Erythroblast (primary cell): ENCODE results near the gene CA10.

Experiments used
- DNase-seq, 2 experiments: peaks; one replicate each; lab custom pipeline; 2025; lab: John Stamatoyannopoulos, UW
- GATA1 ChIP-seq: IDR thresholded peaks from 2 replicates; pipeline ENCODE4 v1.6.1; 2011; ENCODE audit warnings: low read depth, mild to moderate bottlenecking, control low read depth, low read length, moderate library complexity
- POLR2A ChIP-seq: IDR thresholded peaks from 2 replicates; pipeline ENCODE4 v1.6.1; 2011; ENCODE audit warnings: mild to moderate bottlenecking, low read length

The CA10 gene

DNA sequence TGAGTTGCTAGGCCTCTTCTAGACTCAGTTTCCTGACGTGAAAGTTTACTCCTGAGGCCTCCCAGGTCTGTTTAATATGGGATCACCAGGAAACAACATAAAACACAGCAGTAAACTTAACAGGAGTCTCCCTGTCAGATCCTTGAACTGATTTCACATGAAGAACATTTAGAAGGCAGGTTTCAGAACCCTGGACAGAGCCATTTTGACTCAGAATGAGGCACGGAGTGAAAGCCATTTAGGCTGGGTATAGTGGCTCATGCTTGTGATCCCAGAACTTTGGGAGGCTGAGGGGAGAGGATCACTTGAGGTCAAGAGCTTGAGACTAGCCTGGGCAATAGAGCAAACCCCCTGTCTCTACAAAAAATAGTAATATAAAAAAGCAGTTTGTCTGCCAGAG, 289.1 kb downstream of the CA10 start:
- TF ChIP-seq POLR2A (no peak), GATA1 (no peak)
- DNase-seq, result peak; percentile 5 to 18

DNA sequence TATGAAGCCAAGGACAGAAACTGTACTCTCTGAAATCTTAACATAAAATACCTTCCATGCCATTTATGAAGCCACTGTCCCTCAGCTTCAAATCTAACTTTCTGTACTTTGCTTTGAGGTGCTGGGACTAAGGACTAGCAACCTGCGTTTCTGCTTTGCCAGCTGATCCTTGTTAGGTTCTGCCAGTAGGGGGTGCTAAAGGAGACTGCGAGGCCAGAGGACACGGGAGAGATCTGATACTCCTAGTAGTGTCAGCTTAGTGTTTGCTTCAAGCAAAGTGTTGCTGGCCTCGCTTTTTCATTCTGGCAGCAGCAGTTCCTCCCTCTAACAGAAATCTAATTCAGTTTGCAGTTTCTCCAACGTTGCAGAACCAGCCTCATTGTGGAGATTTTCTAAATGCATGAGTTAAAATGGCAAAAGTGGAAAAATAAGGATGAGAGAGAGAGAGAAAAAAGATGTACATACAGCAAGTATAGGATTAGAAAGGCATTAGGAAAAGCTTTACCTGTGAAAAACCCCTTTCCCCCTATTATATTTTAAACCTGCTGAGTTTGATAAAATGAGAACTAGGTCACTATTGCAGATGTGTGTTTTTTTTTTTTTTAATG, 297.5 kb downstream of the CA10 start:
- TF ChIP-seq POLR2A (no peak), GATA1 (no peak)
- DNase-seq, result peak; percentile 24 to 55

DNA sequence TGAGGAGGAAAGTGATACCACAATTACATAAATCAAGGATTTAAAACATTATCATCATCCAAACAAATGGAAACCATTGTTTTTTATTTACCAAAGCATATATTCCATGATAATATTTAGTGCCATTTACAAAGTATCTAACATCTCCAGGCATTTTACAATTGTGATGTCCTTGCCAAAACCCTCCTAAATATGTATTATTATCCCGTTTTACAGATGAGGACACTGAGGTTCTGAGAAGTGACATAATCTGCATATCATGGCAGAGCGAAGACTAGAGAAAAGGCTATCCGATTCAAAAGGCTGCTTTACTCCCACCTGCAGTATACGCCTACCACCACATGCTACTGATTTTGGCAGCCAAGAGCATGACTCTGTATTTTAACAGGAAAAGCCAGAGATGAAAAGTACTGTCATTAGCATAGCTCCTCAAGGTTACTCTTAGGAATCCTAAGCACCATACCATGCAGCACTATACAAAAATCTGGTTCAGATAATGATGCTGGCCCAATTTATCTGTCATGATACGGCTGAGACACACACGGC, 301.4 kb downstream of the CA10 start:
- DNase-seq, result no peak

DNA sequence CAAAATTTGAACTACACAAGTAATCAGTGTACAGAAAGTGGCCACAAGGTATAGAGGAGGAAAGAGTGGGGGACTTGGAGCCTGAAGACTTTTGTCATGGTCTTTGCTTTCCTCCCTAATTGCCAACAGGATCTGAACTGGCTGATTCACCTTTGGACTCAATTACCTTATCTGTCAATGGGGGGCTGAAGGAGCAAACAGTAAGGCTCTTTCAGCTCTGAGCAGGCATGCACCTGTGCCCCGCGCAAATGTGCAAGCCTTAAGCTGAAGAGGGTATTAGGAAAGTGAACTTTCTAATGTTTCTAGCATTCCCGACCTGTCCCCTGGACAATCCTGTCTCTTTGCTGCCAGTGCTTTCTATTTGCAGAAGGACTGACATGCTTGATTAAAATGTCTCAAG, 302.7 kb downstream of the CA10 start:
- no peak for DNase-seq
- TF ChIP-seq GATA1 (no peak), POLR2A (no peak)

More for the DNA sequence above, 301.4 kb downstream of the CA10 start:
- TF ChIP-seq GATA1 (no peak), POLR2A (no peak)

DNA sequence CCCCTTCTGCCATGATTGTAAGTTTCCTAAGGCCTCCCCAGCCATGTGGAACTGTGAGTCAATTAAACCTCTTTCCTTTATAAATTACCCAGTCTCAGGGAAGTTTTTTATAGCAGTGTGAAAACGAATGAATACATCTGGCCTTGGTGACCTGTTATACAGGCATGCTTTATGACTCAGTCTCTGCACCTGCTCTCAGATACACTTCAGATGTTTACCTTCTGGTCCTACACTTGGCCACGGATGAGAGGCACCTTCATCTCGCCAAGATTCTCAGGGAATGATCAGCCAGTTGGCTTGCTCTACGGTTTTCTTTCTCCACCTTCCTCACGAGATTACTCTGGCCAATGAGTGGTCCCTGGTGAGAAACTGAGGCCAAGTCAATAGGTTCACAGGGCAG, 304.7 kb downstream of the CA10 start:
- no peak for DNase-seq
- TF ChIP-seq POLR2A (no peak), GATA1 (no peak)

DNA sequence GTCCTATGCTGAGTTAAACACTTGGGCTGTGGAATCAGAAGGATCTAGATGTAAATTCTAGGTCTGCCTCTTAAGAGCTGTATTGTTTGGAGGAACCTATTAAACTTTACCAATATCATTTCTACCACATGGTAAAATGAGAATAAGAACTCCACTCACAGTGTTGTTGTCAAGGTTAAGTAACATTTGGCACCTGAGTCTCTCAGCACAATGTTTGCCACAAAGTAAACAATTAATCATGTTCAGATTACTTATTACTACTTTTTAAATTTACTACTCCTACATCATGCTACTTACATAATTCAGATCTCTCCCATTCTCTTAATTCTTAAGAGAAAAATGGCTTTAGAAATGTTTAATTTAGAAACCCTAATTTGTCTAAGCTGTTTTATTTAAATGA, 305.9 kb downstream of the CA10 start:
- no peak for DNase-seq
- TF ChIP-seq POLR2A (no peak), GATA1 (no peak)

DNA sequence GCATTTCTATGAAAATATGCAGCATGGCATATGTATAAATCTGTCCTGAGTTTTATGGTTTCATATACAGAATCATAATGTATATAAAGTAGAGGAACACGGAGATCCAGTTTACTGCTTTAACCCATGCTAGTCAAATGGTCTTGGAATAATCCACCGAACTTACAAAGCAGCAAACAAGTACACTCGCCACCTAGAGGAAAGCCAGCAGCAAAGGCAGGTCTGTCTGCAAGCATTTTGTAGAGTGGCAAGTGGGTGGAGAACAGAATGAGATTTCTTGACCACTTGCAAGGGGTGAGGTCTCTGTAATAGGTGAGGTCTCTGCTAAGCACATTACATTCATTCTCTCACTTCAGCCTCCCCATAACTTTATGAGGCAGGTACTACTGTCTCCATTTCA, 308.3 kb downstream of the CA10 start:
- no peak for TF ChIP-seq GATA1
- no peak for TF ChIP-seq POLR2A
- no peak for DNase-seq

DNA sequence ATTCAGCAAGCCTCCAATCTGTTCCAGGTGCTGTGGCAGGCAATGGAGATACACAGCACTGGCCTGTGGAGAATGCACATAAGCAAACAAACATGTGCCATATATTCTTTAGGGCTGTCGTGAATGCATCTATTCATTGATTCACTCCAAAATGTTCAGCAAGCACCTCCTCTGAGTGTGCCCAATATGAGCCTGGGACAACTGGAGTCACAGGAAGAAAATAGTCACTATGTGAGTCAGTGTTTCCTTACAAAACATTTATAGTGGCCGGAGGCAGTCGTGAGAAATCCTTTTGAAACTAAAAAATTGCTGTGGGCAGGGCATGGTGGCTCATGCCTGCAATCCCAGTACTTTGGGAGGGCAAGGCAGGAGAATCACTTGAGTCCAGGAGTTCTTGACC, 310.1 kb downstream of the CA10 start:
- TF ChIP-seq GATA1 (no peak), POLR2A (no peak)
- DNase-seq, result no peak

DNA sequence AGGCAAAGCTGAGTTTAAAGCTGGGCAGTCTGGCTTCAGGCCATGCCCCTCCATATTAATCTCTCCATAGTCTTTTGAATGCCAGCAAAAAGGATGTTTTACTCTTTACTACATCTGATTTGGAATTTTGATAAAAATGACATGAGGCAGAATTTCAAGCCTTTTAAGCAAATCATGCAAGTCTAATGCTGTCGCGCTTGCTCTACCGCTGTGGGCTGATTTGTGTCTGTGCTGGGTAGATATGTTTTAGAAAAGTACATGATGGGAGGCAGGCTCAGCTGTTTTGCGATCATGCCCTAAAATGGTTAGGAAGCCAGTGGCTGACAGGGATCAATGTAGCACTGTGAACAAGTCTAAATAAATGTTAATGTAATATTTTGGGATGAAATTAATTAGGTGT, 311.9 kb downstream of the CA10 start:
- TF ChIP-seq POLR2A (no peak), GATA1 (no peak)
- DNase-seq, result no peak

DNA sequence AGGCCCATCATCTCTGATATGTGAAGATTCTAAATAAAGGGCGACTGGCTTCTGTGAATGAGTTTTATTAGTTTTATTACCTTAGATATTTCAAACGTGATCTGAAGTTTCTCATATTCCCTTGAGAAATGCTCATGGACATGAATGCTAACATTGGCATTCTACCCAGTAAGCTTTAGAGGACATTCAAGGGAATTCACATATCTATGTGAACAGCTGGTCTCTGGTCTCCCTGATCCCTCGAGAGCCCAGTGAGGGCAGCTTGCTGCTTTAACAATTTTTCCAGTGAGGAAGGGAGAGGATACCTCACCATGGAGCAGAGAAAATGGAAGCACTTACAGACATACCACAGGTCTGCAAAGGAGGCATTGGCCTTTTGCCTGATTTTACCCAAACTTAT, 312.7 kb downstream of the CA10 start:
- no peak for DNase-seq

DNA sequence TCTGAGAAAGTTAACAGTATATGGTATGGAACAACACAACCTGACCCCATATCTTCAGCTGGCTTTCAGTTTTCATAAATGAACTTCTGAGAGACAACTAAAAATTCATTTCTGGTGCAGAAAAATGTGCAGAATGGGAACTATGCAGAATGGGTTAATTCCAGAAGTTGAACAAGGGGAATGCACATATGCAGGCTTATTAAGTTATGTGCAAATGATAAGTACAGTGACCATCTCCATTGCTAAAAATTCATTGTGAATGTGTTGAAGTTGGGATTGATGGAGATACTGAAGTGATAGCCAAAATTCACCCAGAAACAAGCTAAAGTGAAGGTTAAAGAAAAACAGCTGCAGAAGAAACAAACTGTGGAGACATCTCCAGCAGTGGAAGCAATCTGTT, 315.8 kb downstream of the CA10 start:
- DNase-seq, result no peak
- no peak for TF ChIP-seq GATA1
- TF ChIP-seq POLR2A, result no peak

More for the DNA sequence above, 312.7 kb downstream of the CA10 start:
- TF ChIP-seq POLR2A (no peak), GATA1 (no peak)

DNA sequence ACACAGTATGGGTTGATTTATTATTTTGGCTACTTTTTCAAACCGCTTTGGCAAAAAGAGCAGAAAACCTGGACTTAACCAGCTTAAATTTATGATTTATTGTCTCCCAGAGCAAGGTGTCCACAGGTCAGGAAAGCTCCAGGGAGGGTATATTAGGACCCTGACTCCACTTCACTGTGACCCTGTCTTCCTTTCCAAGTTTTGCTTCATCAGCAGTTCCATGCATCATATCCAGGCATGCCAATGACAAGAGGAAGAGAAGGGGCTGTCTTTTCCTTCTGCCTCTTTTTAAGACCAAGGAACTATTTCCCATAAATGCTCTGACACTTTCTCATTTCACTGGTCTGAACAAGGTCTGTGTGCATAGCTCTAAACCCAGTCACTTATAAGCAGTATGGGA, 316.8 kb downstream of the CA10 start:
- TF ChIP-seq POLR2A (no peak), GATA1 (no peak)
- DNase-seq, result no peak

DNA sequence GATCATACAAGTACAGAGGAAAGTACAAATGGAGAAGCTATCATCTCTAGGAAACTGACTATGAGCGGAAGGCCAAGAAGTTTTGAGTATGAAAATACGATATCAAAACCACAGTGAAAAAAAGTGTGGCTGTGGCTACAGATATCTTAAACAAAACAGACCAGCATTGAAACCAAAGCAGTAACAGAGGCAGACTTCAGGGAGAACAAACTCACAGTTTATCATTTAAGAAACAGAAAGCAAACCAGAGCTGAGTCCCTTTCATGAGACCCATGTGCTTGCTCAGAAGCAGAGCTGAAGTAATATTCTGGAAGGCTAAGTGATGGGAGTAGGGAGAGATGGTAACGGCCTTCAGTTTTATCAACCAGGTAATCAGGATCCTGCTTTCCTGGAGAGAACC, 317.8 kb downstream of the CA10 start:
- no peak for TF ChIP-seq GATA1
- TF ChIP-seq POLR2A, result no peak
- no peak for DNase-seq

DNA sequence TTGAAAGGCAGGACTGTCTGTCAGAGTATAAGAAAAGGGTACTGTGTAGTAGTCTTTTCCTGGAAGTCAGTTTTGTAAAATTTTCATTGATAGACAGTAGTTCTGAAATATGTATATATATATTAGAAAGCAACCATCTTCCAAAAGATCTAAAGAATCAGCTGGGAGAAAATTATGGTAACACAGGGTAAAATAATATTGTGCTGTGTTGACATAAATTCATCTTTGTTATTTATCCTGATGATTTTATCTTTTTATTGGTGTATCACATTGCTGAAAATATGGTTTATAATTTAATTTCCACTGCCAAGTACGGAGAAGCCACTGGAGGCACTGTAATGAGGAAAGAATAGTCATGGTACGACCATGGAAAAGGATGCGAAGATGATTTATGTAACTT, 324.9 kb downstream of the CA10 start:
- TF ChIP-seq GATA1 (no peak), POLR2A (no peak)
- DNase-seq, result no peak

DNA sequence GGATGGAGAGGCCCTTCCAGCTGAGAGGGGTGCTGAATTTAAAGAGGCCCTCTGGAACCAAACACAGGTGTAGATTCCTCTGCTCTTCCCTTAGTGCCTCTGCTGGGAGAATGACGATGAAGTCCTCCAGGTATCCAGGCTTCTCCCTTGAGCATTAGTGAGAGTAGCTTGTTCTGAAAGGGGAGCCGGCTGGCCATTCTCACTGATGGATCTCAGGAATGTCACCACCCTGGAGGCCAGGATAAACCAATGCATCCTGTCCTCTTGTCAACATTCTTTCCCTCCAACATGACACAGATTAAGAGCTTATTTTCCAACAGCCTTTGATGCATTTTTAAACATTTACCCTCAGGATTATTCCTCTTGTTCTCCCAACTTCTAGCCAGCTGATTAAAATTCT, 325.5 kb downstream of the CA10 start:
- no peak for DNase-seq
- TF ChIP-seq POLR2A, result no peak
- no peak for TF ChIP-seq GATA1

DNA sequence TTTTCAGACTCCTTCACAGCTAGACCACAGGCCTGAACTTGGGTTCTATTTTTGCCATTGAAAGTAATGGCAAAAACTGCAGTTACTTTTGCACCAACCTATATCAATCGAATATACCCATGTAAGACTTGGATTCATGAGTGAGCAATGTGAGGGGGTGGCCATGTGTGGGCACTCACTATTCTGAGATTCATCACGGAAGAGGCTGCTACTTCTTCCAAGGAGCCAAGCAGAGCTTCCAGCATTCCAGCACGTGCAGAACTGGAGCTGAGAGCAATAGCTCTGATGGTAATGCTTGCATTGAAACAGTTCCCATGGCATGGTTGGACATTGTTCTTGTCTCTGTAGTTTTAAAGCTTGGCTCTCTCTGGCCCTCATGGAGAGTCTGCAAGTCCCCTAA, 327.6 kb downstream of the CA10 start:
- DNase-seq, result no peak
- TF ChIP-seq POLR2A (no peak), GATA1 (no peak)
